ENCODE data around the gene GPRASP2. TPM values are rescaled to one million over a fixed set of nuclear protein-coding genes. Genes with fewer than 3 reads are reported as not detected.
"Not testable (repeated sequence)": the region's sequence is repeated elsewhere in the genome, so short reads cannot be mapped to it uniquely, and the experiment has no call there.

GPRASP2 gene
- total and polyA plus RNA-seq, 4 donors: 1.8 to 10.2 (median 5.4) TPM

DNA sequence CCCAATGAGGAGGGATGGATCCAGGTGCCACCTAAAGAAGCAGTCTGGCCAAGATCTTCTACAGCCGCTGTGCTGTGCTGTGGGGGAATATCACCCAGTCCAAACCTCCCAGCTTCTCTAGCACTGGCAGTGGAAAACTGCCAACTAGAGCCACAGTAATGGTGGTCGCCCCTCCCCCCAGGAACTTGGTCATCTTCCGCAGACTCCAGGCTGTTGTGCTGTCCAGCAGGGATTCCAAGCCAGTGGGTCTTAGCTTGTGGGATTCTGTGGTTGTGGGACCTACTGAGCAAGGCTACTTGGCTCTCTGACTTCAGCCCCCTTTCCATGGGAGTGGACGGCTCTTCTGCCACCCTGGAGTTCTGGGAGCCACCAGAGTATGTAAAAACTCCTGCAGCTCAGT, 42.7 kb upstream of the GPRASP2 start:
- Histone ChIP-seq H3K4me3 (ENCODE audit: low read depth in 1 of 3, low read length in 3 of 3) (no peak overlapping the region), H3K9me3 (ENCODE audit: control insufficient read depth in 4 of 4, low read length in 3 of 4) (no peaks in the 10 kb centered on the region), H3K27ac (ENCODE audit: low read depth in 1 of 2, low read length in 2 of 2) (no peak overlapping the region), H3K27me3 (ENCODE audit: control insufficient read depth in 4 of 4, insufficient read depth in 4 of 4, low read length in 3 of 4) (no peaks in the 10 kb centered on the region), H3K4me1 (ENCODE audit: control insufficient read depth in 4 of 4, insufficient read depth in 4 of 4, low read length in 3 of 4) (no peaks in the 10 kb centered on the region), H3K36me3 (ENCODE audit: control insufficient read depth in 4 of 4, insufficient read depth in 3 of 4, low read depth in 1 of 4, low read length in 3 of 4) (peaks cover 0 to 1% (median 0%) of the 10 kb centered on the region in 4 donors), H3K9ac (ENCODE audit: low read depth in 1 of 2, low read length in 2 of 2) (no peak overlapping the region)
- TF ChIP-seq ATF3 (IDR thresholded peaks at IDR 0.05): no peak
- WGBS: 93% methylated on average over 4 of the region's 4 CpGs
- no peak for DNase-seq (ENCODE audit: low spot score)

DNA sequence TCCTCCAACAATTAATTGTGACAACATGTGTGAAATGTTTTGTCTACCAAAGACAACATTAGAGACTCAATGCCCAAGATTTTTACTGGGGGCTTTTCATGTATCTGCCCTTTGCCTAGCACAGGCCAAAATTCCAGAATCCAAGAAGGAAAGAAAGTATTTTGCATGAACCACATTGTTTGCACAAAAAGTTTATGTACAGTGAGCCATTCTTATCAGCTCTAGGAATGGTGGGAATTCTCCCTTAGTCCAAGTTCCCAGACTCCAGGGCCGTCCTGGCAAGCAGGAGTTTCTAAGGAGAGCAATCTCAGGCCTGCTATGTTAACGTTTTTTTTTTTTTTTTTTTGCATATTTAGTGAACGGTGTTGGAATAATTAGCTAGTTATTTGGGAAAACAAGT, 39.4 kb upstream of the GPRASP2 start:
- H3K27ac ChIP-seq (ENCODE audit: low read depth in 1 of 2, low read length in 2 of 2): no peak overlapping the region
- no peak overlapping the region for H3K9ac ChIP-seq (ENCODE audit: low read depth in 1 of 2, low read length in 2 of 2)
- peaks cover 0 to 1% (median 0%) of the 10 kb centered on the region in 4 donors for H3K36me3 ChIP-seq (ENCODE audit: control insufficient read depth in 4 of 4, insufficient read depth in 3 of 4, low read depth in 1 of 4, low read length in 3 of 4)
- H3K4me3 ChIP-seq (ENCODE audit: low read depth in 1 of 3, low read length in 3 of 3): no peak overlapping the region
- H3K4me1 ChIP-seq (ENCODE audit: control insufficient read depth in 4 of 4, insufficient read depth in 4 of 4, low read length in 3 of 4): no peaks in the 10 kb centered on the region
- 69% methylated on average over 3 of the region's 3 CpGs for WGBS
- H3K9me3 ChIP-seq (ENCODE audit: control insufficient read depth in 4 of 4, low read length in 3 of 4): no peaks in the 10 kb centered on the region
- H3K27me3 ChIP-seq (ENCODE audit: control insufficient read depth in 4 of 4, insufficient read depth in 4 of 4, low read length in 3 of 4): no peaks in the 10 kb centered on the region
- DNase-seq (ENCODE audit: low spot score): no peak
- TF ChIP-seq RXRA (IDR thresholded peaks at IDR 0.05): no peak
- no peak for TF ChIP-seq HNF4A (conservative IDR thresholded peaks at IDR 0.05)
- TF ChIP-seq FOXA1 (IDR thresholded peaks at IDR 0.05): no peak
- TF ChIP-seq, protein P1, sequence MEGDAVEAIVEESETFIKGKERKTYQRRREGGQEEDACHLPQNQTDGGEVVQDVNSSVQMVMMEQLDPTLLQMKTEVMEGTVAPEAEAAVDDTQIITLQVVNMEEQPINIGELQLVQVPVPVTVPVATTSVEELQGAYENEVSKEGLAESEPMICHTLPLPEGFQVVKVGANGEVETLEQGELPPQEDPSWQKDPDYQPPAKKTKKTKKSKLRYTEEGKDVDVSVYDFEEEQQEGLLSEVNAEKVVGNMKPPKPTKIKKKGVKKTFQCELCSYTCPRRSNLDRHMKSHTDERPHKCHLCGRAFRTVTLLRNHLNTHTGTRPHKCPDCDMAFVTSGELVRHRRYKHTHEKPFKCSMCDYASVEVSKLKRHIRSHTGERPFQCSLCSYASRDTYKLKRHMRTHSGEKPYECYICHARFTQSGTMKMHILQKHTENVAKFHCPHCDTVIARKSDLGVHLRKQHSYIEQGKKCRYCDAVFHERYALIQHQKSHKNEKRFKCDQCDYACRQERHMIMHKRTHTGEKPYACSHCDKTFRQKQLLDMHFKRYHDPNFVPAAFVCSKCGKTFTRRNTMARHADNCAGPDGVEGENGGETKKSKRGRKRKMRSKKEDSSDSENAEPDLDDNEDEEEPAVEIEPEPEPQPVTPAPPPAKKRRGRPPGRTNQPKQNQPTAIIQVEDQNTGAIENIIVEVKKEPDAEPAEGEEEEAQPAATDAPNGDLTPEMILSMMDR (IDR thresholded peaks at IDR 0.05; ENCODE audit: low read depth, low read length, missing input control): no peak
- TF ChIP-seq ZBTB33 (IDR thresholded peaks at IDR 0.05): no peak
- TF ChIP-seq TAF1 (conservative IDR thresholded peaks at IDR 0.05): no peak
- no peak for TF ChIP-seq REST (IDR thresholded peaks at IDR 0.05)
- no peak for TF ChIP-seq JUND (IDR thresholded peaks at IDR 0.05)
- no peak for TF ChIP-seq FOXA2 (IDR thresholded peaks at IDR 0.05)
- TF ChIP-seq RAD21 (IDR thresholded peaks at IDR 0.05): no peak
- TF ChIP-seq HNF4G (IDR thresholded peaks at IDR 0.05): no peak
- TF ChIP-seq EGR1 (IDR thresholded peaks at IDR 0.05; ENCODE audit: low read depth in 2 of 2): no peak
- no peak for TF ChIP-seq GABPA (IDR thresholded peaks at IDR 0.05 in 1 of 2, conservative IDR thresholded peaks at IDR 0.05 in 1 of 2)
- TF ChIP-seq SP1 (IDR thresholded peaks at IDR 0.05): no peak
- TF ChIP-seq NR2F2 (IDR thresholded peaks at IDR 0.05): no peak
- TF ChIP-seq ATF3 (IDR thresholded peaks at IDR 0.05): no peak

- not testable (repeated sequence) for H3K9me3 ChIP-seq (ENCODE audit: control insufficient read depth in 4 of 4, low read length in 3 of 4); H3K4me1 ChIP-seq (ENCODE audit: control insufficient read depth in 4 of 4, insufficient read depth in 4 of 4, low read length in 3 of 4); DNase-seq (ENCODE audit: low spot score); H3K9ac ChIP-seq (ENCODE audit: low read depth in 1 of 2, low read length in 2 of 2); H3K27ac ChIP-seq (ENCODE audit: low read depth in 1 of 2, low read length in 2 of 2); H3K27me3 ChIP-seq (ENCODE audit: control insufficient read depth in 4 of 4, insufficient read depth in 4 of 4, low read length in 3 of 4); H3K4me3 ChIP-seq (ENCODE audit: low read depth in 1 of 3, low read length in 3 of 3); H3K36me3 ChIP-seq (ENCODE audit: control insufficient read depth in 4 of 4, insufficient read depth in 3 of 4, low read depth in 1 of 4, low read length in 3 of 4)
- WGBS: 98% methylated on average over 1 of the region's 1 CpG
Measured at GRCh38 chrX:102677479-102677878, 34.8 kb upstream of the GPRASP2 start.
